OCI-M2 (cell line): ENCODE results near the gene SUOX.
"Not testable (repeated sequence)": the region's sequence is repeated elsewhere in the genome, so short reads cannot be mapped to it uniquely, and the experiment has no call there.

Experiments
- DNase-seq: peaks from one replicate; lab custom pipeline; 2025; ENCODE audit not compliant: unreplicated experiment; lab: John Stamatoyannopoulos, UW

SUOX gene

GRCh38 chr12:56020423-56021184 lies 23.5 kb downstream of the SUOX start, which contains the start of gene IKZF4:
Gene IKZF4, plus strand, starts transcription at chr12:56021043. Its CDS starts 451 bp downstream, at chr12:56021494.
- DNase-seq = no peak

- no peak for DNase-seq
Observed at GRCh38 chr12:56021889-56022497, 24.9 kb downstream of the SUOX start.

- DNase-seq = no peak
Observed at GRCh38 chr12:56028511-56029165, 31.6 kb downstream of the SUOX start.

GRCh38 chr12:56029166-56029519 lies 32.1 kb downstream of the SUOX start:
- no peak for DNase-seq

GRCh38 chr12:56029666-56030293 lies 32.7 kb downstream of the SUOX start:
- no peak for DNase-seq

- no peak for DNase-seq
Observed at GRCh38 chr12:56031987-56032386, 34.9 kb downstream of the SUOX start.

- no peak for DNase-seq
Observed at GRCh38 chr12:56034586-56035332, 37.7 kb downstream of the SUOX start.

GRCh38 chr12:56037161-56037560 lies 40.1 kb downstream of the SUOX start:
- no peak for DNase-seq

GRCh38 chr12:56038022-56038655 lies 41.1 kb downstream of the SUOX start:
- DNase-seq = no peak

GRCh38 chr12:56040151-56040550 lies 43.1 kb downstream of the SUOX start:
- DNase-seq = no peak

- no peak for DNase-seq
Observed at GRCh38 chr12:56040963-56041551, 44.0 kb downstream of the SUOX start.

- peak; percentile 63 for DNase-seq
Observed at GRCh38 chr12:56041552-56042429, 44.7 kb downstream of the SUOX start, which contains the start of gene RPS26. Gene RPS26, plus strand, starts transcription at chr12:56041918. Its CDS starts 249 bp downstream, at chr12:56042167.

- DNase-seq = not testable (repeated sequence)
Observed at GRCh38 chr12:56042430-56042813, 45.3 kb downstream of the SUOX start.

- DNase-seq = no peak
Observed at GRCh38 chr12:56042843-56043242, 45.8 kb downstream of the SUOX start.

GRCh38 chr12:56046027-56046780 lies 49.1 kb downstream of the SUOX start:
- no peak for DNase-seq

- no peak for DNase-seq
Observed at GRCh38 chr12:56053407-56053893, 56.4 kb downstream of the SUOX start.
